SKM-1 treated with dmso at 0.1 percent for 144 hours (cell line): ENCODE results near the gene SHISA7.

ENCODE experiments used
- DNase-seq: peaks from one replicate; lab custom pipeline; 2025; ENCODE audit not compliant: unreplicated experiment; lab: John Stamatoyannopoulos, UW

The SHISA7 gene

DNA sequence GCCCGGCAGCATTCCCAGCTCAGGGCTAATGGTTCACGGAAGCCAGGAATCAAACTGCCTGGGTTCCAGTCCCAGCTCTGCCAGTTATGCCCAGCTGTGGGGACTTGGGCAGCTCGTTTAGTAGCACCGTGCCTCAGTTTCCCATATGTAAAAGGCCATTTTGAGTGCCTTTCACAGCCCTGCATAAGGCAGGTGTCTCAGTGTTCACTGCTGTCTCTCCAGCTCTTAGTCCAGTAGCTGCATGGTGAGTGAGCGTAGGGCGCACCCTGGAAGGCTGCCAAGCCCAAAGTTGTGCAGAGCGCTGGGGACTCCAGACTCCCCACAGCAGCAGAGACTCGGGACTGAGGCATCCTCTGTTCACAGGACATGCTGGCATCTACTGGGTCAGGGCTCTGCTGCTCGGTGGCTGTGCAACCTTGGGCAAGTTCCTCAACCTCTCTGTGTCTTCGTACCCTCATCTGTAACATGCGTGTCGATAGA lies 51.9 kb downstream of the SHISA7 start:
- DNase-seq: no peak

DNA sequence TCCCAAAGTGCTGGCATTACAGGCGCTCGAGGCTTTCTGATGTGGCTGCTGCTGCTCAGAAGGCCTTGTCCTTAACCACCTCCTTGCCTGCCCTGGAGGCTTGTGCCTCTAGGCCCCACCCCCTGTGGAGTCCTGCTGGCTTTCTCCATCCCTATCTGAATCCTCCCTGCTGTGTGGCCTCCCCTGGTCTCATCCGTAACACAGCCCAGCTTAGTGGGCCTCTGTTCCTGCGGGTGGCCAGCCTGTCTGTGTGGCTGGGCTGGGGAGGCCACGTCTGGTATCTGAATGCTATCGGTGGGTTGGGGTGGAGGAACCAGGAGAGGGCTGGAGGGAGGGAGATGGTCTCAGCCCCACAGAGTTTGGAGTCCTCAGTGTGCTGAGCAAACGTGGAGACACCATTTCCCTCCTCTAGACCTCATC lies 52.6 kb downstream of the SHISA7 start:
- no peak for DNase-seq

DNA sequence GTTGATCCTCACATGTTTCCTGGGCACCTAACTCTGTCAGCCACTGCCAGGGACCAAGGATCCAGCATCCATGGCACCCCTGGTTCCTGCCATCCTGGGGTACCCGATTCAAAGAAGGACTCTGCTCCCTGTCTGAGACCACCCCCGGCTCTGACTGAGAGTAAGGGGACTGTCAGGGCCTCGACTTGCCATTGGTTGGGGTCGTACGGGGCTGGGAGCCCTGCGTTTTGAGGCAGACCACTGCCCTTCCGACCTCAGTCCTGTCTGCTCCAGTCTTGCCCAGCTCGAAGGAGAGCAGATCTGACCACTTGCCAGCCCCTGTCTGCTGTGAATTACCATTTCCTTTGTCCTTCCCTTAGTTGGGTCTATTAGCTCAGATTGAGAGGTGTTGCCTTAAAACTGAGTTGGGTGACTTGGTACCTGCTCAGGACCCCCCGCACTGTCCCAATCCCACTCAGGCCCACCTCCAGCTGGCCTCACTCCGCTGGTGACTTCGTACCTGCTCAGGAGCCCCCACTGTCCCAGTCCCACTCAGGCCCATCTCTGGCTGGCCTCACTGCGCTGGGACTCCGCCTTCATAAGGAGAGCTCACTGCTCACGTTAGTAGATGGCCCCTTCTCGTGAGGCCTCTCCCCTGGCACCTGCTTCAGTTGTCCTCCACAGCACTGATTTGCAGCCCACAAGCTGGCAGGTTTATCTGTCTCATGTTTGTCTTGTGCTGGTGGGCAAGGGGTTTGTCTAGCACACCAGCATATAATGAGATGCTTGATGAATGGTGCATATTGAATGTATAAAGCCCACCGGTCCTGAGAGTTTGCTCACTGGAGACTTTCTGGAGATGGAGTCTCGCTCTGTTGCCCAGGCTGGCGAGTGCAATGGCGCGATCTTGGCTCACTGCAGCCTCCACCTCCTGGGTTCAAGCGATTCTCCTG lies 53.4 kb downstream of the SHISA7 start:
- no peak for DNase-seq

DNA sequence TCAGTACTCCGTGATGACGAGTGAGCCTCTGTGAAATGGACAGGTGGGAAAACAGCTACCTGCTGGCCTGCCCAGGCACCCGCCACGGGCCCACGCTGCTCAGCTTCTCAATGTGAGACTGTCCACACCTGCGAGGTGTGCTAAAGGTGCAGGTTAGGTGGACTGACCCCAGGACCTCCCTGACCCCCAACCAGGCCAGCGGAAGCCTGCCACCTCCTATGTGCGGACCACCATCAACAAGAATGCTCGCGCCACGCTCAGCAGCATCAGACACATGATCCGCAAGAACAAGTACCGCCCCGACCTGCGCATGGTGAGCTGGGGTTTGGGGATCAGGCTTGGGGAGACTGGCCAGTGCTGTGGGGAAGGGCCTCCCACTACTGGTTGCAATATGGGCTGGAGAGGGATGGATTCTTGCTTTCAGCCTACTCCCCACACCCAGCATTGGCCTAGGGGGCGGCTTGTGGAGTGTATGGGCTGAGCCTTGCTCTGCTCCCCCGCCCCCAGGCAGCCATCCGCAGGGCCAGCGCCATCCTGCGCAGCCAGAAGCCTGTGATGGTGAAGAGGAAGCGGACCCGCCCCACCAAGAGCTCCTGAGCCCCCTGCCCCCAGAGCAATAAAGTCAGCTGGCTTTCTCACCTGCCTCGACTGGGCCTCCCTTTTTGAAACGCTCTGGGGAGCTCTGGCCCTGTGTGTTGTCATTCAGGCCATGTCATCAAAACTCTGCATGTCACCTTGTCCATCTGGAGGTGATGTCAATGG lies 55.2 kb downstream of the SHISA7 start:
- DNase-seq: no peak

DNA sequence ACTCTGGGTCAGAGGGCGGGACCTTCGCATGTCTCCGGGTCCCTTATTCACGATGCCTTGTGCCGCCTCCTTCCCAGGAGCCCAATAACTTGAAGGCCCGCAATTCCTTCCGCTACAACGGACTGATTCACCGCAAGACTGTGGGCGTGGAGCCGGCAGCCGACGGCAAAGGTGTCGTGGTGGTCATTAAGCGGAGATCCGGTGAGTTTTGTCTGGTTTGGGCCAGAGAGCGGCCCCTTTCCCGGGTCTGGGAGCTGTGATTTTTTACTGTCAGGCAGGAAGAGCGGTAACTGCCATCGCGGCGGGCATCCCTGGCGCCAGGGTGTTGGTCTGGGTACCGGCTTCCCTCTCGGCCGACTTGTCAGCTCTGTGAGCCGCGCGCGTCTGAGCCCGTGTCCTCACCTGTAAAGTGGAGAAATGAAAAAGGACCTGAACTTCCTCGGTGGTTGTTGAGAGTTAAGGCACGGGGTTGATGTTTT lies 56.6 kb downstream of the SHISA7 start:
- no peak for DNase-seq

DNA sequence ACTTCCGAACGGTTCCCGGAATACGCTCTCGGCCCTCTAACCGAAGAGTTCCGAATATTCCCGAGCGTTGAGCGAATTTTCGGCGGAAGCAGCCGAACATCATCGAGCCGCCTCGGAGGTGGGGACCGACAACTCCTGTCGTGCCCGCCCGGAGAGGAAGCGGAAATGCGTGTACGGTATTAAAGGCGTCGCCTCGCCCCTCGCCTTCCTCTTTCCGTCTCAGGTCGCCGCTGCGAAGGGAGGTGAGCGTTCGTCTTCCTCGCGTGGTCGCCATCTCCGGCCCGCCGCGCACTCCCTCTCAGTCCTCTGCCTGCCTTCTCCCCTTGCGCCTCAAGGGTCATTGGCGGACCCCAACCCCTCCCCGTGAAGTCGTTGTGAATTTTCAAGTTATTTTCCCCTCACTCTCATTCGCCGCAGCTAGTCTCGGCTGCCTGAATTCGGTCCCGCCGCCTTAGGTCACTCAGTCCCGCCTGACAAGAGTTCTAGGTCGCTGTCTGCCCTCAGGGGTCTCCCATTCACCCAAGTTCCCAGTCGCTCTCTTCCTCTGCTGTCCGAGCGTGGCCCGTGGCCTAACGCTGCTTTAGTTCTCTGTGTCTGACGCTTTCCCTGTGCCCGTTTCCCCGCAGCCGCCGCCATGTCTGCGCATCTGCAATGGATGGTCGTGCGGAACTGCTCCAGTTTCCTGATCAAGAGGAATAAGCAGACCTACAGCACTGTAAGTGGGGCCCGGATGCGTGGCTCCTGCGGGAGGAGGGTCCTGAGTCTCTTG lies 57.2 kb downstream of the SHISA7 start, which contains the start of gene RPL28:
TSS of gene RPL28 (plus strand) at position 209 of the 769 bp plus-strand sequence. CDS start at position 635, 426 bp downstream.
- DNase-seq: peak; percentile 87

DNA sequence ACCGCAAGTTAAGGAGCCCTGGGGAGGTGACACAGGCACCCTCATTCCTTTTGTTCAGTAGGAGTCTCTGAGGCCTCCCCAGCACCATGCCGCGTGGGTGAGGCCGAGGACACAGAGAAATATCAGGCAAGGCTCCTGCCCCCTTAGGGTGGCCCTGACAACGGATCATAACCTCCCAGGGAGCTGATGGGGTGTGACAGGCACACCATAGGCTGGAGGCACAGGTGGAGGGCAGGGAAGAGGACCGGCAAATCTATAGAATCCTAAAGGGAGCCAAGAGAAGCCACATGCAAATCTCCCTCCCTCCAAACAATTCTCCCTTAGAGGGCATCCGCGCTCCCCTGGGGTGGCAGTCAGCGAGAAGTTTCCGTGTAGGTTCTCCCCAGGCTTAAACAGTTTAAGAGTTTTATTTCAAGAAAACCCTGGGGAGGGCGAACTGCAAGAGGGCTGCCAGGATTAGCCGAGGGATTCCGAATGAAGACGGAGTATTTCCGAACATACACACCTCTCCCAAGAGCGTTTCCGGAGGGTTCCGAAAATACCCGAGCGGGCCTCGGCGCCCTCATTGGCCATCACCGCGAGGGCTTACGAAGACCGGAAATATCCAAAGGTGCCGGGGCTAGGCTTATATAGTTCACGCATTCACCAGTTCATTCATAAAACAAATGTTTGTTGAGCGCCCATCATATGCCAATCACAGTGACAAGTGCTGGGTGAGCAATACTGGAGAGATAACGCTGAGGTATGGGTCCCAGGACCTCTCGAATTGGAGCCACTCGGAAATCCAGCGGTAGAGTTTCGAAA lies 58.0 kb downstream of the SHISA7 start:
- peak; percentile 48 for DNase-seq

DNA sequence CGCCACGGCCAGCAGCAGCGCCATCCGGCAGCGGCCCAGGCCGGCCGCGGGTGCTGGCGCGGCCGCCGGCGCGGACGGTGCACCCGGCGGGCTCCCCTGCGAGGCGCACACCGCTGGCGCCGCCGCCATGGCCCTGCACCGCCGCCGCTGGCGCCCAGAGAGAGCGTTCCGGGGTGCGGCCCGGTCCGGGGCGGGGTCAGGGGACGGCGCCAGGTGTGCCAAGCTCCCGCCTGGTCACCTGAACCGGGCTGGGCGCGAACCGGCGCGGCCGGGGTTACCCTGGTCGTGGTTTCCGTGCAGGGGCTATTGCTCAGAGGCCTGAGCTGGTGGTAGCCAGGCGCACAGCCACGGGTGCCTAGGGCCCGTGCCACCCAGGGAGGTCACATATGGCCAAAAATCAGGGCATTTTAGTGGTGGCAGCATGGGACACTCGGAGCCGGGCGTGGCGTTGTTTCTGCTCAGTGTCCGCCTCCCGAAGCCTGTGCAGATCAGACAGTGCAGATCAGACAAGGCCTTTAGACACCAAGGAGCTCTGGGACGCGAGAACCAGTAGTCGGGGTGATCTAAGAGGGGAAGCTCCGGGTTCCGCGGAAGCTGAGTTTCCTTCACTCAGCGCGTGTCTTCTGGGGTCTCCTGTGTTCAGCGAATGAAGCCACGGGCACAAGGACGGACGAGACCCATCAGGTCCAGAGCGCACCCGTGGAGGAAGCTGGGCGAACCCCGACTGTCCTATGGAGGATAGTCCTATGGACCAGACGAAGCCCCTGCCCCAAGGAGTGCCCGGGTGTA lies 58.8 kb downstream of the SHISA7 start, which contains the start of gene TMEM238:
TSS of gene TMEM238 (minus strand) at position 162 of the 789 bp plus-strand sequence. CDS start at position 129, 33 bp downstream.
- DNase-seq: no peak

DNA sequence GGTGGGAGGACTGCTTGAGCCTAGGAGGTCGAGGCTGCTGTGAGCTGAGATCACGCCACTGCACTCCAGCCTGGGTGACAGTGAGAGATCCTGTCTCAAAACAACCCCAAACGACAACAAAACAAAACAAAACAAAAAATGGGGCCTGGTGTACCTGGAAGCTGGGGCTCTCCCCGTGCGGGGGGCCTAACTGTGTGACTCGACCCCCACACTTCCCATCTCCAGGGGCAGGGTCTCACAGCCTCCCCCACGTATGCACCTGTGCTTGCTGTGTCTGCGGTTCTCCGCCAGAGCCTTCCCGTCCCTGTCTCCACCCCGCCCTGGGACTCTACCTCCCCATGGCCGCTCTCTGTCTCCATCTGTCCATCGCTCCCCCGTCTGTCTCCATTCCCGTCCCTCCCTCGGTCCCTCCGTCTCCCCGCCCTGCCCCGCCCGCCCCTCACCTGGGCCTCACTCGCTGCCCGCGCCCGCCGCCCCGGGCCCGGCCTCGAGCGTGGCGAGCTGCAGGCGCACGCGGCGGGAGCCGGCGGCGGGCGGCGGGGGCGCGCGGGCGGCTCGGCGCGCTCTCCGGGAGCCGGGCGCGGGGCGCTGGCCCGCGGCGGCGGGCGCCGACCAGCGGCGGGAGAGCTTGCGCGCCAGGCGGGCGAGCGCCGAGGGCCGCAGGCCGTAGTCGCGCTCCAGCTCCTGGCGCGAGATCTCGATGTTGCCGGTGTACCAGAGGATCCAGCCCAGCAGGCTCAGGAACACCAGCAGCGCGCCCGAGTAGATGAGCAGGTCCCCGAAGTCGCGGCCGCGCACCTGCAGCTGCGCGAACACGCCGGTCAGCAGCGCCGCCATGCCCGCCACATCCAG lies 59.6 kb downstream of the SHISA7 start:
- DNase-seq: peak; percentile 28

DNA sequence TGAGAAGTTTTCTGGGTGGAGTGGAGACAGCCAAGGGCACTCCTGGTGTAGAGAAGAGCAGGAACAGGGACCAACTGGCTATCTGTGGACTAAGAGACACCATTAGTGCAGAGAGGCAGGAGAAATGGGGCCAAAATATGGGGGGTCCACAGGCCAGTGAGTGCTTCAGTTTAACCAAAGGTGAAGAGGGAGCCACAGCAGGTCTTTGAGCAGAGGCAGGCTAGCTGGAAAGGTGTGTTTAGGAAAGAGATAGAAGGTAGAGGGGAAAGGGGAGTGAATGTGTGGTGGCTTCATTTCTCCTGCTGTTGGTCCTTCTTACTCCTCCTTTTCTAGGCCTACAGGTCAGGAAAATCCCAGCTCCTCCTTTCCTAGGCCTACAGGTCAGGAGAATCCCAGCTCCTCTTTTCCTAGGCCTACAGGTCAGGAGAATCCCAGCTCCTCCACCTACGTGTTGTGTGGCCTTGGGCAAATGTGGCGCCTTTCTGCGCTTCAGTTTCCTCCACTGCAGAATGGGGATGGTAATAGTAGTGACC lies 60.5 kb downstream of the SHISA7 start:
- no peak for DNase-seq

DNA sequence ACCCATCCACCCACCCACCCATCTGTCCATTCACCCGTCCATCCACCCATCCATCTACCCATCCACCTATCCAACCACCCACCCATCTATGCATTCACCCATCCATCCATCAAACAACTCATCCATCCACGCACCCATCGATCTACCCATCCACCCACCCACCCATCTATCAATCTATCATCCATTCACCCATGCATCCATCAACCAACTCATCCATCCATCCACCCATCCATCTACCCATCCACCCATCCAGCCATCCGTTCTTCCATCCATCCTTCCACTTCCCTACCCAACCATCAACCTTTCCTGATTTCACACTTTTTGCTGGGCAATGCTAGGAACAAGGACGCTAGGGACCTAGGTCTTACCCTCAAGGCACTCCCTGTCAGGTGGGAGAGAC lies 61.1 kb downstream of the SHISA7 start:
- DNase-seq: no peak

DNA sequence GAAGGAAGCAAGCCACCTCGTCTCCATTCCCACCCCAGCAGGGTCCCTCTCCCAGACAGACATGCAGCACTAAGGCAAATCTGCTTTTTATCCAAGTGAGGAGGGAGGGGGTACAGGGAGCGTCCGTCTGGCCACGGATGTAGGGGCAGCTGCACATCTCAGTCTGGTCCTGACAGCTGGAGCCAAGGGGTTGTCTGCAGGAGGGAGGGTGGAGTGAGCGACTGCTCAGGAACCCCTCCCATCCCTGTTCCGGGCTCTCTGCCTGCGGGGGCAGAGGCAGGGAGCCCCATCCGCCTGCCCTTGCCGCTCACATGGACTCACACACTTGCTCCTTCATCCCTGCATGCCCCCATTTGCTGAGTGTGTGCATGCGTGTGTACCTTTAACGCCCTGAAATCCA lies 63.9 kb downstream of the SHISA7 start:
- DNase-seq: no peak
